GM19438 (cell line): ENCODE measurements around the gene NKD2.
"Not testable (repeated sequence)": the region's sequence is repeated elsewhere in the genome, so short reads cannot be mapped to it uniquely, and the experiment has no call there.

Experiments used
- ATAC-seq: cut with Tn5 transposase; IDR thresholded peaks from one replicate; pipeline ENCODE4 v1.9.1; 2021; ENCODE audit warnings: low read depth; ENCODE audit not compliant: unreplicated experiment

The NKD2 gene

GRCh38 chr5:1054799-1055775, 46.5 kb downstream of the NKD2 start:
- ATAC-seq = no peak

DNA sequence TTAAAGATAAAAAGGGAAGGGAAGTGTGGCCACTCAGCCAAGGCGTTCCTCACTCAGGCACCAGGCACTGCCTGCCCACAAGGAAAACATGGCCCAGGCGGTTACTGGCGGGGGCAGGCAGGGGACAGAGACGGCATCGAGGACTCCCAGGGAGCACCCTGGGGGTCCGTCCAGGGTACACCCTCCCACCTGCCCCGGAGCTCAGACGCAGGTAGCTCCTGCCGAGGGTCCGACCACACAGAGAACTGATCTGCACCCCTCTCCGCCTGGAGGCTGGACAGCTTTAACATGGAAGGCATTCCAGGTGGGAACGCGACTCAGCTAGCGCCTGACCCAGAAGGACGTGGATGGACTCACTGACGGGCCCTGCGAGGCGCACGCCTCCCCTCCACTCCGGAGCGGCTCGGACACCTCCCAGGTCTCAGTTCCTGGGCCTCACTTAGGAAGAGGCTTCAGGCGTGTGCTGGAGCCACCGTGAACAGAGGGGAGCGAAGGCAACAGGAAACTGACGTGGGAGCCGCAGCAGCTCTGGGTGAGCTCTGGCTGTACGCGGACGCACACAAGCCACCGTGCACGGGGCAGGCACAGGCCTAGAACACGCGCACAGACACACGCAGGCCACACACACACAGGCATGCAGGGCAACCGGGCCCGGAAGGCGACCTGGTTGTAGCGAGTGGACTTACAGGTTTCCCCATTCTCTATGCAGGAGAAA, 47.5 kb downstream of the NKD2 start:
- ATAC-seq = no peak

GRCh38 chr5:1056611-1057484, 48.2 kb downstream of the NKD2 start:
- no peak for ATAC-seq

DNA sequence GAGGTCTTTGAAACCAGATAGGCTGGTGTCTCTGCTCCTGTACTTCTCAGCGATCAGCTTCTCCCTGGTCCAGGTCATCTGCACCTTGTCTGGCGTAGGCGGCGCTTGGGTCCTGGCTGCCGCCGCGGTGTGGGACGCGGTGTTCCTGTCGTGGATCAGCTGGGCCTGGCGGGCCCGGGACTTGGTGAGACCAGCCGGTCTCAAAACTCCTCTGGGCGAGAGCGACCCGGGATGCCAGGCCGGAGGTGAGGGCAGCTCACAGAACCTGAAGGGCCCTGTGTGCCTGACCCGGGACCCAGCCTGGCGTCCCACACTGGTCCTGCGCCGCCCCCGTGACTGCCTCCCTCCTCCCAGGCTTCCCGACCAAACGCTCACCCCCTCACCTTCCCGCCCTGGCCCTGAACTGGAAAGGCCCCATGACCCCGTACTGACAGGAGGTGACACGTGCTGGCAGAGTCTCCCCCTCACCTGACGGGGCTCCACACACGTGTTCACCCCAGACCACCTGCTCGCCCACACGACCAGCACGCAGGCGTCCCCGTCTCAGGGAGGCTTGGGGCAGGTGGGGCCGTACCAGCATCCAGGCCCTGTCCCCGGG, 49.0 kb downstream of the NKD2 start:
- ATAC-seq = no peak

DNA sequence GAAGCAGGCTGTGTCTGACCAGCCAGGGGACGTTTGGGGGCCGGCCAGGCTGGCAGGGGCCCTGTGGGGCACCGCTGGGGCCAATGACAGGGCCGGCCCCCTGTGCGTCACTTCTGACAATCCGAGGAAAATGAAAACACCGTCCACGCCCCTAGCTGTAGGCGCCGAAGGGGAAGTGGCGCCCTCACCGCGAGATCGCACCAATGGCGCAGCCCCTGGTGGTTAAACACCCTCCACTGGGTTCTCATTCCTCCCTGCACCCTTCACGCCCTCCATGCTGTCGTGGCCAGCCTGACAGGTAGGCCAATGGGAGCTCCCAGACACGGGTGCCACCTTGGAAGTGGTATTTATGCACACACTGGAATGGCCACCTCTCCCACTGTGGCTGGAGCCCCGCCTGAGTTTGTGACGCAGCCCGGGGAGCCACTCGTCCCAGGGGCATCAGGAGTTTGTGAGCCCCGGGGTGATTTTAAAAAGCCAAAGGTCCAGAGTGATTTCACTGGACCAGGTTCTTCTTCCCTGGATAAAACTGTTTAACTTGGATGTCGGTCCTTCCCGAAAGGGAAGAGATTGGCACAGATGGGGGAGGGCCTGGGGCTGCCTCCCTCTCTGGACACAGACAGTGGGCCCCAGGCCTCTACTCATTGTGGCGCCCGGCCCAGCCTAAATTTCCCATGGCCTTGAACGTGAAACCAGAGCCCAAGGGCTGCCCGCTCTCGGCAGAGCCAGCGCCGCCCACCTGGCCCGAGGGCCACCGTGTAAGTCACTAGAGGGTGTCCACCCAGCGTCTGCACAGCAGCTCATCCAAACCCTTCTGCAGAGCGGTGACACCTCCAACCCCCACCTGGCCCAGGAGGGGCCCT, 49.7 kb downstream of the NKD2 start:
- no peak for ATAC-seq

GRCh38 chr5:1058988-1059883, 50.6 kb downstream of the NKD2 start:
- ATAC-seq = no peak

DNA sequence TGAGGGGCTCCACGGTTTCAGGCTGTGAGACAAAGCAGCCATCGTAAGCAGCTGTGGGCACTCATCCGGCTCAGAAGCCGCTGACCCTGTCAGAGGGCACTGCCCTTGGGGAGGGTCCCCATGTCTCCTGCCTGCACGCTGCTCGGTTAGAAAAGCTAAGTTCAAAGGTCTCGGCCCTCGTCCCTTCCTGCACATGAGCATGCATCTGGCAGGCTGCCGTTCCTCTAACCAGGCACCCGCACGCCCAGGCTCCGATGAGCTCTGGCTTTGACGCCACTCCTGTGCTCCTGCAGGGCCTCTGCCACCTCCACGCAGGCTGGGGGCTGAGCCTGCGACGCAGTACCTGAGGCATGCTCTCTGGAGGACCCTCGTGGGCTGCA, 51.3 kb downstream of the NKD2 start:
- ATAC-seq = no peak

DNA sequence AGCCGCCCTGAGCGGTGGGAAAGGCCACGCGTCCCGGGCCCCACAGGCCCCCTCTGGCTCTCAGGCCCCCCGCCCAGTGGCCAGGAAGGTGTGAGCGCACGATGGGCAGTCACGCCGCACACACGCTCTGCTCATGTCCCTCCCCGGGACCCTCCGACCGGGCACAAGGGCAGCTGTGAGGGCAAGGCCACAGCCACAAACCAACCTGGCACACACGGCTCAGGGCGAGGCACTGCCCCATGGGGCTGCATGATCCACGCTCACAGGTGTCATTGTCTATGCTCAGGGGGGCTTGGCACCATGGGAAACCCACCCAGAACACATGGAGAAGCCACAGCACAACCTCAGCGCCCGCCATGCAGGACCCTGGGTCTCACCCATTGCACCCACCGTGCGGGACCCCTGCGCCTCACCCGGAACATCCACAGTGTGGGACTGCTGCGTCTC, 52.0 kb downstream of the NKD2 start:
- ATAC-seq = no peak

GRCh38 chr5:1061292-1061691, 52.7 kb downstream of the NKD2 start:
- ATAC-seq = not testable (repeated sequence)

GRCh38 chr5:1061916-1062315, 53.3 kb downstream of the NKD2 start:
- no peak for ATAC-seq

- ATAC-seq = no peak
These were observed 54.4 kb downstream of the NKD2 start for GRCh38 chr5:1062761-1063568.

DNA sequence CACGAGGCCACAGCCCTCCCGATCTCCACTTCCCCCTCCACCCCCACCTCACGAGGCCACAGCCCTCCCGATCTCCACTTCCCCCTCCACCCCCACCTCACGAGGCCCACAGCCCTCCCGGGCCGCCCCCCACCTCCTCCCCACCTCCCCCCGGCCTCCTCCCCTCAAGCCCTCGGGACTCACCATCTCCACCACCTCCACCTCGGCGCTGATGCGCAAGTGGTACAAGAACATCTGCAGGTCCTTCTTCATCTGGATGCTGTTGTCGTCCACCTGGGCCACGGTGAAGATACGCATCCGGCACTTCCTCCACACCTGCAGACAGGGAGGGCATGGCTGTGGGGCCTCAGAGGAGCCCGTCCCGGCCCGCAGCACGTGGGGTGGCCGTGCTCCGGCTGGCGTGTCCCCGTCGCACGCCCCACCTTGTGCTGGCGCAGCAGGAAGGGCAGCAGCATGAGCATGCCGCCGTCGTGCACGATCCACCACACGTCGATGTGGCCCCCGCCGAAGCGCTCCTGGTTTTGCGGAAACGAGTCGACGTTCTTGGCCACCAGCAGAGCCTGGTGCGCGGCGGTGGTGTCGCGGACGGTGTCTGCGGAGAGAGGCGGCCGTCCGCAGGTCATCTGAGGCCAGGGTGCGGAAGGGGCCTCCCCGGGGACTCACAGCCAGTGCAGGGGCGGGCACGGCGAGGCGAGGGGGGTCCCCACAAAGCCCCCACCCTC, 55.2 kb downstream of the NKD2 start:
- no peak for ATAC-seq

GRCh38 chr5:1064383-1065142, 56.0 kb downstream of the NKD2 start:
- ATAC-seq = no peak

- ATAC-seq = no peak
These were observed 56.6 kb downstream of the NKD2 start for GRCh38 chr5:1065143-1065750.

GRCh38 chr5:1065891-1066650, 57.5 kb downstream of the NKD2 start:
- no peak for ATAC-seq
